Measurements from ENCODE around the gene OR51B6.
"Not testable (repeated sequence)": the region's sequence is repeated elsewhere in the genome, so short reads cannot be mapped to it uniquely, and the experiment has no call there.

OR51B6 gene, protein sequence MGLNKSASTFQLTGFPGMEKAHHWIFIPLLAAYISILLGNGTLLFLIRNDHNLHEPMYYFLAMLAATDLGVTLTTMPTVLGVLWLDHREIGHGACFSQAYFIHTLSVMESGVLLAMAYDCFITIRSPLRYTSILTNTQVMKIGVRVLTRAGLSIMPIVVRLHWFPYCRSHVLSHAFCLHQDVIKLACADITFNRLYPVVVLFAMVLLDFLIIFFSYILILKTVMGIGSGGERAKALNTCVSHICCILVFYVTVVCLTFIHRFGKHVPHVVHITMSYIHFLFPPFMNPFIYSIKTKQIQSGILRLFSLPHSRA

DNA sequence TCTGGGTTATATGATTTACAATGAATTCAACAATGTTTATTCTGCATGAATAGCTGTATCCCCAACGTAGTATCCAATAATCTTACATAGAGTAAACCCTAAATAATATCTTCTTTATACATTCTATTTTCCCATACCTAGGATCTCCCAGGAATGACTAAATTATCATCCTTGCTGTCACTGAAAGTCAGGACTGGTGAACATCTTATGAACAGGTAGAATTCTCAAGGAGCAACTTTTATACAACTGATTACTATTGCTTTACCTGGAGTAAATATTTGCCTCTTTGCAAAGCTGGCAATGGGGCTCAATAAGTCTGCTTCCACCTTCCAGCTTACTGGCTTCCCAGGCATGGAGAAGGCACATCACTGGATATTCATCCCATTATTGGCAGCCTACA lies at the start of gene OR51B6:
OR51B6 (plus strand) TSS at position 301 of the 400 bp plus-strand sequence; CDS start at position 301, 0 bp downstream.
- DNase-seq: no peak

DNA sequence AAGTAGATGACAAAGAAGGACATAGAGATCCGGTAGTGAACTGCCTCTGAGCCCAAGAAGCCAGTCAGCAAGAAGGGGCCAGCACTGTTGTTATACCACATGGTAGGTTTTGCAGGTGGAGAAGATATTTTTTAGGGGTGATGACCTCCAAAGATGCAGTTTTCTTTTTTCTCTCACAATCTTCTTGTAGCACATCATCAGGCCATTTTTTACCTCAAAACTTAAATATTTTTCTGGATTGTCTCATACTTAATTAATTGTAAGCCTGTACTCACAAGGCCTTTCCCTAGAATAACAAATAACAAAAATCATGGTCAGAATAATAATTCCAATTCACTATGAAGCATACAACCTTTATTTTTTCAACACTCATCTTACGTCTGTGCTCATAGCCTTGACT lies 49.5 kb upstream of the OR51B6 start, which contains the start of gene OR51B4:
OR51B4 (minus strand) TSS at position 101 of the 400 bp plus-strand sequence; CDS start at position 101, 0 bp downstream.
- no peak for DNase-seq

DNA sequence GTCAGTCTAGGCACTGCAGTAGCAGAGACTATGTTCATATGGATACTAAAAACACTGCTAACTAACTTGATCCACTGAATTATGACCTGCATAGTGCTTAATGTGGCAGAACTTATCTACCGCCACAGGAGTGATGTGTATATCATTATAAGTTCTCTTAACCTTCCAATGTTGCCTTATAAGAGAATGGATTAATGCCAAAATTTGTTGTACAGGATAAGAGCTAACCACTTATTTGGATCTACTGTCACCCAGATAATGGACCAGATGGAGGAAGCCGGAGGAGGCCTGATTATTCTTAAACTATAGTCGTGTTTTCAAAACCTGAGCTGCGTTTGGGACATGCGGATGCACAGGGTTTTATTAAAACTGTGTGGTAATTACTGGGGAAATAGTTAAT lies 47.7 kb upstream of the OR51B6 start:
- DNase-seq: no peak

DNA sequence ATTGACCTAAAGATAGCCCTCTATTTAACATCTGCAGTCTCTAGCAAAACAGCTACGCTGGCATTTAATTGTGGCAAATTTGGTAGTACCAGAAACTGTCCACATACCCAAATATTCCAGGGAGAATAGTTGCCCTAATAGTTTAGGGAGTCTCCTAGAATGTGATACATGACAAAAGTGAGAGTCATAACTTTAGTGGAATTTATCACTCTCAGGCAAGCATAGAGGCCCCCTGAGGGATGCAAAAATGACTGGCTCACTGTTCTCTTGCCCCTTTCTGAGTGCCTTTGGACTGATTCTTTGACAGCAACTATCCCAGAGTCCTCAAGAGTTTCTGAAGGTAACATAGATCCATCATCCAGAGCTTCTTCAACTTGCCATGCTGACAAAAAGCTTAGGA lies 47.3 kb upstream of the OR51B6 start:
- DNase-seq: no peak

DNA sequence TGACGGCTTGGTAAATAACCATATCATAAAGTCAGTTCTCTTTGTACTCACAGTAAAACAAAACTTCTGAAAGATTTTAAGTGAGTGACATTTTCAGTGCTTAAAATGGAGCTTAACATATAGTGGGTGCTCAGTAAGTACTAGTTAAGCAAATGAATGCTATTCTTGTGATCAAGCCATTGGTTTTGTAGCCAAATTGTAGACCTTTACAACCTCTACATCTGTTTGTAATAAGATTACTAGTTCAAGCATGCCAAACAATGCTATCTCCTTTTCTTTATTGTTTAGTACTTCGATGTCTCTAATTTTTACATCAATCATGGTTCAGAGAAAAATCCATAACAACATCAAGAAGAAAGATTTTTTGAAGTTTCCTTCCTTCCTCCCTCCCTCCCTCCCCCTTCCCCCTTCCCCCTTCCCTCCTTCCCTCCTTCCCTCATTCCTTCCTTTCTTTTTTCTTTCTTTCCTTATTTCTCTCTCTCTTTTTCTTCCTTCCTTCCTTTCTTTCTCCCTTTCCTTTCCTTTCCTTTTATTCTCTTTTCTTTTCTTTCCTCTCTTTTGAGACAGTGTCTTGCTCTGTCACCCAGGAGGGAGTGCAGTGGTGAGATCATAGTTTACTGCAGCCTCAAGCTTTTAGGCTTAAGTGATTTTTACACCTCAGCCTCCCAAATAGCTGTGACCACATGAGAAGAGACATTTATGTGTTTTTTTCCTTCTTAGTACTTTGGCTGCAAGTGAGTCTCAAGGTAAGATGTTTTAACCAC lies 43.9 kb upstream of the OR51B6 start:
- no peak for DNase-seq

DNA sequence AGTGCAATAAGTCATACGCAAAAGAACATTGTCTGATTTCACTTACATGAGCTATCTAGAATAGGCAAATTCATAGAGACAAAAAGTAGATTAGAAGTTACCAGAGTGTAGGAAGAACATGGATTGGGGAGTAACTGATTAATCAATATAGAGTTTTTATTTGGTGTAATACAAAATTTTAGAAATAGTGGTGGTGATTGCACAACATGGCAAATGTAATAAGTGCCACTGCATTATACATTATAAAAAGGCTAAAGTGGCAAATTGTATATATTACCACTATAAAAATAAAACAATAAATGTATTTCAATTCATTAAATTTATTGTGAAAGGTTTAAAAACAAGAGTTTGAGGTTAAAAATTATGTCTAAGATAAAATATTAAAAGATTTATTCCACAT lies 40.9 kb upstream of the OR51B6 start:
- DNase-seq: no peak

DNA sequence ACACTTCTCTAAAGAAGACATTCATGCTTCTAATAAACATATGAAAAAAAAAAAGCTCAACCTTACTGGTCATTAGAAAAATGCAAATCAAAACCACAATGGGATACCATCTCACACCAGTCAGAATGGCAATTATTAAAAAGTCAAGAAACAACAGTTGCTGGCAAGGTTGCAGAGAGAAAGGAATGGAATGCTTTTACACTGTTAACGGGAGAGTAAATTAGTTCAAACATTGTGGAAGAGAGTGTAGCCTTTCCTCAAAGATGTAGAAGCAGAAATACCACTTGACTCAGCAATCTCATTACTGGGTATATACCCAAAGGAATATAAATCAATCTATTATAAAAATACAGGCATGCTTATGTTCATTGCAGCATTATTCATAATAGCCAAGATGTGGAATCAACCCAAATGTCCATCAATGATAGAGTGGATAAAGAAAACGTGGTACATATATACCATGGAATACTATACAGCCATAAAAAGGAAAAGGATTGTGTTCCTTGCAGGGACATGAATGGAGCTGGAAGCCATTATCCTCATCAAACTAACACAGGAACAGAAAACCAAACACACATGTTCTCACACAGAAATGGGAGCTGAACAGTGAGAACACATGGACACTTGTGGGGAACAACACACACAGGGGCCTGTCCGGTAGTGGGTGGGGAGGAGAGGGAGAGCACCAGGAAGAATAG lies 37.8 kb upstream of the OR51B6 start:
- not testable (repeated sequence) for DNase-seq

DNA sequence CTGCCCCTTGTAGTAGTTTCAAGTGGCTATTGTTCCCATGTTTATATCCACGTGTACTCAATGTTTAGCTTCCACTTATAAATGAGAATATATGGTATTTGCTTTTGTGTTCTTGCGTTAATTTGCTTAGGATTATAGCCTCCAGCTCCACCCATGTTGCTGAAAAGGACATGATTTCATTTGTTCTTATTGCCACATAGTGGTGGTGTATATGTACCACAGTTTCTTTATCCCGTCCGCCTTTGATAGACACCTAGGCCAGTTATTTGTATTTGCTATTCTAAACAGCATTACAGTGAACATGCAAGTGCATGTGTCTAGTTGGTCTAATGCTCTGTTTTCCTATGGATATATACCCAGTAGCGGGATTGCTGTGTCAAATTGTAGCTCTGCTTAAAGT lies 34.0 kb upstream of the OR51B6 start:
- no peak for DNase-seq

DNA sequence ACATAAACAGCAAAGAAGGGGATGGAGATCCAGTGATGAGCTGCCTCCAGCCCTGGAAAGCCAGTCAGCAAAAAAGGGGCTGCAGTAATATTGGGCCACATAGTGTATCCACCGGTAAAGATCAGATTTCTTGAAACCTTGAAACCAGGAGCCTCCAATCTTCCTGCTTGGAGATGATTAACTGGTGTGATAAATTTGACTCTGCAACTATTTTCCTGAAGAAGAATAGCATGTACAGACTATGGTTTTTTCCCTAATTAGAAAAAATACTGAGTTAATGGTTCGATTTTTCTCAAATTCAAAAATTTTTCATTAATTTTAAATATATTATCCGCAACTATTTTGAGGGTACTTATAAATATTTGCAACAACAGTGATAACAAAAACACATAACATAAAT lies 27.1 kb upstream of the OR51B6 start, which contains the start of gene OR51B2:
OR51B2 (minus strand) TSS at position 101 of the 400 bp plus-strand sequence; CDS start at position 101, 0 bp downstream.
- DNase-seq: no peak

DNA sequence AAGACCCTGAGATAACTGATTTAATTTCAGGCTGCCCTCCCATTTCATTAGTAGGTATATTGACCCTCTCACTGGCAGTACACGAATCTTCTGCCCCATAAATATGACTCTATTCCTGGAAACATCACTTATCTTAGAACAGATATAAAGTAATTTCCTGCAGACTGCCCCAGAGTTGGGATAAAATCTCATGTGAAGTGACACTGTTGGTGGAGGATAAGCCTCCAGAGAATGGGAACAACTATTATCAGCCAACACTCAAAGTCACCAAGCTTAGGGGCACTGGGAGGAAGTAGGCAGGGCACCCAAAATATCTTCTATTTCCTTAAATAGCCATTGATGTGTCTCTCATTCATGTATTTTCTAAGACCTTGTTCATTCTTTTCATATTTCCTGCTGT lies 16.1 kb upstream of the OR51B6 start:
- DNase-seq: no peak

DNA sequence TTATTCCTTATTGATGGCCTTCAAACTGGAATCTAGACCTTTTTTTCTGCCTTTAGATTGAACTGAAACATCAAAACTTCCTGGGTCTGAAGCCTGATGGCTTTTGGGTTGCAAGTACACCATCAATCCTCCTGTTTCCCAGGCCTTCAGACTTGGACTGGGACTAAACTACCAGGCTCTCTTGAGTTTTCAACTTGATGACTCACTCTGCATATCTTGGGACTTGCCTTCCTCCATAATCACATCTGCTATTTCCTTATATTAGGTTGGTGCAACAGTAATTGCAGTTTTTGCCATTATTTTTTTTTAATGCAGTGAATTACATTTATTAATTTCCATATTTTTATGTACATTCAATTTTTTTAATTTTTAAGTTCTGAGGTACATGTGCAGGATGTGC lies 15.0 kb upstream of the OR51B6 start:
- no peak for DNase-seq

DNA sequence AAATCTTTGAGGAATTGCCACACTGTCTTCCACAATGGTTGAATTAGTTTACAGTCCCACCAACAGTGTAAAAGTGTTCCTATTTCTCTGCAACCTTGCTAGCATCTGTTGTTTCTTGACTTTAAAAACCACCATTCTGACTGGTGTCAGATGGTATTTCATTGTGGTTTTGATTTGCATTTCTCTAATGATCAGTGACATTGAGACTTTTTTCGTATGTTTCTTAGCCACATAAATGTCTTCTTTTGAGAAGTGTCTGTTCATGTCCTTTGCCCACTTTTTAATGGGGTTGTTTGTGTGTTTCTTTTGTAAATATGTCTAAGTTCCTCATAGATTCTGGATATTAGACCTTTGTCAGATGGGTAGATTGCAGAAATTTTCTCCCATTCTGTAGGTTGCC lies 14.1 kb upstream of the OR51B6 start:
- DNase-seq: not testable (repeated sequence)

DNA sequence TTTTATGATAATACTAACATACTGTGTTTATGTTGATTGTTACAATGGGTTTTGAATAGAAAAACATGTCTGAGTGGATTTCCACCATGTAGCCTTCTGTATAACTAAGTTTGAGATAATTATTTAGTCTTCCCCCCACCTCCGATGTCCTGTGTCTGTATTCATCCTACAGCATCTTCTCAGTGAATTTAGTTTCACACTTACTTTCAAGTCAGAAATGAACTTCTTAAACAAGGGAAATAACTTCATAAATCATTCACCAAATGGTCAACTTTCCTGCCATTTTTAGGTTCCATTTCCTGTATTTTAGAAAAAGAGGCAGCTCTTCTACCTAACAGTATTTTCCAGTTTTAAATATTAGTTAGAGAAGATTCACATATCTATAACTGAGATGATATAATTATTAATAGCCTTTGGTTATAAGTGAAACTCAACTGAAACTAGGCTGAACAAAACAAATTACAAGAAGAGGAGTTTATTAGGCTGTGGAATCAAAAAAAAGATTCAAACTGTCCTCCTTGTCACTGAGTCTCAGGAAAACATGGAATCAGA lies 11.5 kb upstream of the OR51B6 start:
- no peak for DNase-seq

DNA sequence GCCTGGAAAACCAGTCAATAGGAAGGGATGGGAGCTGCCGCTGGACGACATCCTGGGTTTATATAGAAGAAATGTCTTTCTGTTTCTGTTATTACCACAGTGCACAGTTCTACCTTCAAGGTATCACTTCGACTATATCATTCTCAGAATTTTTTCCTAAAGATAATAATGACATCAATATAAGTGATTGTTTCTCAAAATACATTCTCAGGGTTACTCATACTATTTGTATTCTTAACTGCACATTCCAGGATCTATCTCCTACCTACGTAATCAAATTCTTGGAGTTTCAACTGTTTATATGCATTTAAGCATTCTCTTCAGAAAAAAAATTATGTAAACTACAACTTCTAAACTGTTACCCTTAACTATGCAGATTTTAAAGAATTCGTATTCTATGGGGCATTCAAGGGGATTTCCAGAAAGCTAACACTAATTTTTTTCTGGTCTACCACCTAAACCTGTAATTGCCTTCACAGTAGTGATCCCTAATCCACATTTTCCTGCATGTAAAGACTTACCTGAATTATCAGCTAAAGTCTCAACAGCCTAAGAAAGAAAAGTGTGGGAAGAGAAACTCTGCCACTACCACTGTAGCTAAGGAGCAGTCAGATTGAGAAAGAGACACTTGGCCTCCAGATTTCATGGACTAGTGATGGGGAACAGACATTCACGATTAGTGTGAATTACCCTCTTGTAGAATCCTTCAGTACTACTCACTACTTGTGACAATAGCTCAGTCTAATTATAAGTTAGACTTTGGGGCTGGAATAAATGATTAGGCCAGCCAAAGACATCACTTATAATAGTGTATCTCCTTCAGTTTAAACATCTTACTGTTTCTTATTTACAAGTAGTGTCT lies 7.6 kb upstream of the OR51B6 start, which contains the start of gene OR51B5:
OR51B5 (minus strand) TSS at position 51 of the 862 bp plus-strand sequence; CDS start at position 51, 0 bp downstream.
- DNase-seq: no peak

DNA sequence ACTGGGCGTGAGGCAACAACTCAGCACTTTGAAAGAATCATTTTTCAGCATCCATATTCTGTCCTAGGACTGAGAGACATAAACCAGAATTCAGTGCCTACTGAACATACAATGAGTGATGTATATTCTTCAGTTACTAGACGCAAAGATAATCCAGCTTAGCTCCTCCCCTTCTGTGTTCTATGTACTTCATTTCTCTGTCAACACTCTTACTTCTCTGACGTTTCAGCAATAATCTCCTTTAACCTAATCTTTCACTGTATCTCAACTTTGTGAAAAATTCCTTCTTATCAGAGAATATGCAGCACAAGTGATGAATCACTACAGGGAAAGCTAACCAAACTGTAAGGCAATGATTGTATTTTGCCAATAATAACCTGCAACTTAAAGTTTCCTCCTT lies 5.5 kb upstream of the OR51B6 start:
- no peak for DNase-seq

DNA sequence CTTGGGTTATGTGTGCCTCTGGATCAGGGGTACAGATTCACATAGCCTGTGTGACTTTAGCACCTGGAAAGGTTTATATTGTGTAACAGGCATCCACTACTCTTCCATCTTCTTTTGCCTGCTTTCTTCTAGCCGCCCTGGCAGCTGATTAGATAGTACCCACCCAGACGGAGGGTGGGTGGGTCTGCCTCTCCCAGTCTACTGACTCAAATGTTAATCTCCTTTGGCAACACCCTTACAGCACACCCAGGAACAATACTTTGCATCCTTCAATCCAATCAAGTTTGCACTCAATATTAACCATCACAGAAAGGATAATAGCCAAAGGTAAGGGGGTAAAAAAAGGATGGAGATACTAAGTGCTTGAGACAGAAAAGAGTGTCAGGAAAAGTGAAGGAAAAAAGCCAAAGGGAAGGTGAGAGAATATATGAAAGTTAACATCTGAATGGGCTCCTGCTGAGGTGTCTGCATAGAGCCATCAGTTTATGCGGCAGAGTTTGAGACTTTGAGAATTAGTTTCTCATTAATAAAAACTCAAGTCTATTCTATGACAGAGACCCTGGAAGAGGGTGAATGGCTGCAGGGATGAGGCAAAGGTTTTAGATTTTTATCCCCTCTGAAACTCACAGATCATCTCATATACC lies 2.6 kb upstream of the OR51B6 start:
- DNase-seq: no peak

DNA sequence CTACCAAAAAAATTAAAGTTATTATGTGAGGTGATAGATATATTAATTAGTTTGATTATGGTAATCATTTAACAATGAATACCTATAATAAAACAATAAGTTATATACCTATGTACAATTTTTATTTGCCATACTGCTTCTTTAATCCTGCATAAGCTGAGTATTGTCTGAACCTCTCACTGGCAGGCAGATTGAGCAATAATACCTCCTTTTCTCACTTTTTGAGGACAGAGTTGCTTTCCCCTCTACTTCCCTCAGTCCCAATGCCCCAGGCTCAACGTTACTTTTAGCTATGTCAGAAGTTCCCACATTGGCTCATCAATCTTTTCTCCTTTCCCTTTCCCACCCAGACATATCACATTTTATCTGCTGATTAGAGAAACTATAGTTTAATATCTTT lies 1.8 kb upstream of the OR51B6 start:
- DNase-seq: no peak

DNA sequence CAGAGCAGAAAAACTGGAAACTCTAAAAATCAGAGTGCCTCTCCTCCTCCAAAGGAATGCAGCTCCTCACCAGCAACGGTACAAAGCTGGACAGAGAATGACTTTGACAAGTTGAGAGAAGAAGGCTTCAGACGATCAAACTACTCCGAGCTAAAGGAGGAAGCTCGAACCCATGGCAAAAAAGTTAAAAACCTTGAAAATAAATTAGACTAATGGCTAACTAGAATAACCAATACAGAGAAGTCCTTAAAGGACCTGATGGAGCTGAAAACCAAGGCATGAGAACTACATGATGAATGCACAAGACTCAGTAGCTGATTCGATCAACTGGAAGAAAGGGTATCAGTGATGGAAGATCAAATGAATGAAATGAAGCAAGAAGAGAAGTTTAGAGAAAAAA lies 4.7 kb downstream of the OR51B6 start:
- not testable (repeated sequence) for DNase-seq

DNA sequence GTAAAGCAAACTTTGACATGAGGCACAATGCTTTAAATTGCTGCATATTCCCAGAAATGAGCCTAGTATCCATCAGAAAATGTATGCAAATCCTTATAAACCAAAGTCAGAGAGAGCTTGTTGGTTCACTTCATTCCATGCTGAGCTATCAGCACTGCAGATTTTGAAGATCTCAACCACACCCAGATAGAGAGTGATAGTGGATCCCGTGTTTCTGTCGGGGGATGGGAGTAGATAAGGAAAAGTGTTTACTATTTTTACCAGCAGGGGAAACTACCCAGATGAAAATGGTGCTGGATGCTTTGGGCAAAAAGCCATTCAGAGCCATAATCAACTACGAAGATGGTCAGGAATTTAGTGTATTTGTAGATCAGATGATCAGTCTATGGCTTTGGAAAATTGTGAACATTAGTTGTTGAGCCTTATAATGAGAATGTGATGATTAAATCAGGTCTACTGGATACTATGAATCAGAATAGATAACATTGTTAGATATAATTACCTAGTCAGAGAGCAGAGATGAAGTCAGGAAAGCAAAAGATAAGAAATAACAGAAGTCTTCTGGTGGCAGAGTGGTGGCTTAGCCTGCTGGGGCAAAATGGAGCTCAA lies 10.8 kb downstream of the OR51B6 start:
- DNase-seq: no peak

DNA sequence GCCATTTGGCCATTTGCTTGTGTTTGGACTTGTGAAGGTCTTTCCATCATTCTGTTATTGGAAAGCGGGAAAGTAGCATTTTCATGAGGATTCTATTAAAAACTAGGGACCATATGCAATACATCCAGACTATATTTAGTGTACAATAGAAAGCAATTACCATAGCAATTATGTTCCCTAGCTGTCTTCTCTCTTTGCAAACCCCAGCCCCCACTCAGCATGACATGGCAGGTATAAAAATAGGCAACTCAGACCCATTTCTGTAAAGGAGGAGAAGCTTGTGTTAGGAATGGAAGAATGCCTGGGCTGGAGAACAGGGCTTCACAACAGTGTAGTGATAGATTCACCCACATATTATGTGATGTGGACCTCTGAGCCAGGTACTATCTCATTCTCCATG lies 12.4 kb downstream of the OR51B6 start:
- DNase-seq: no peak

DNA sequence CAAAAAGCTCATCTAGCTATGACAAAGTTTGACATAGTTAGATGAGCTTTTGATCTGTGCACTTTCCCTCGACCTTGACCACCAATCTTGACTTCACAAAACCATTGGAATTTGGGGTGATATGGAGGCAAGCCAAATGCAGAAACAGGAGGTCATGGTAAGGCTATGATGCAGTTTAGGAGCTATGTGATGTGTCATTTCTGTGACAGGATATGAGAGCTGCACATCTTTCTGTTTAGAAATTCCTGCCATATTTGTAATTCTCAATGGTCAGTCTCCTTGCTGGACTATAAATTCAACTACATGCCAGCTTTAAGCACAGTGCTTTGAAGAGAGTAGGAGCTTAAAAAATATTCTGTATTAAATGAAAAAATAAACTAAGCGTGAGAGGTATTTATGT lies 12.9 kb downstream of the OR51B6 start:
- no peak for DNase-seq

Data from stimulated activated CD4-positive, alpha-beta T cell treated with anti-CD3 and anti-CD28 coated beads, Interleukin-12 subunit alpha, Interleukin-12 subunit beta, amount 100 ng/mL, for 4 hours (primary cell).